Measurements from ENCODE around the gene CDH4. TPM values are rescaled to one million over a fixed set of nuclear protein-coding genes. Genes with fewer than 3 reads are reported as not detected.

CDH4 gene
- total and polyA plus RNA-seq, 12 donors: 0.04 to 0.25 (median 0.08) TPM; not detected in 5

GRCh38 chr20:61698598-61699494 lies 446.8 kb downstream of the CDH4 start:
- 82 to 83% methylated on average over 25 of the region's 25 CpGs for WGBS, 2 donors
- no peaks in the 10 kb centered on the region for H3K36me3 ChIP-seq
- peaks cover 0 to 16% (median 4%) of the 10 kb centered on the region in 7 donors for H3K27me3 ChIP-seq
- no peak overlapping the region for H3K4me3 ChIP-seq
- TF ChIP-seq, protein P1, sequence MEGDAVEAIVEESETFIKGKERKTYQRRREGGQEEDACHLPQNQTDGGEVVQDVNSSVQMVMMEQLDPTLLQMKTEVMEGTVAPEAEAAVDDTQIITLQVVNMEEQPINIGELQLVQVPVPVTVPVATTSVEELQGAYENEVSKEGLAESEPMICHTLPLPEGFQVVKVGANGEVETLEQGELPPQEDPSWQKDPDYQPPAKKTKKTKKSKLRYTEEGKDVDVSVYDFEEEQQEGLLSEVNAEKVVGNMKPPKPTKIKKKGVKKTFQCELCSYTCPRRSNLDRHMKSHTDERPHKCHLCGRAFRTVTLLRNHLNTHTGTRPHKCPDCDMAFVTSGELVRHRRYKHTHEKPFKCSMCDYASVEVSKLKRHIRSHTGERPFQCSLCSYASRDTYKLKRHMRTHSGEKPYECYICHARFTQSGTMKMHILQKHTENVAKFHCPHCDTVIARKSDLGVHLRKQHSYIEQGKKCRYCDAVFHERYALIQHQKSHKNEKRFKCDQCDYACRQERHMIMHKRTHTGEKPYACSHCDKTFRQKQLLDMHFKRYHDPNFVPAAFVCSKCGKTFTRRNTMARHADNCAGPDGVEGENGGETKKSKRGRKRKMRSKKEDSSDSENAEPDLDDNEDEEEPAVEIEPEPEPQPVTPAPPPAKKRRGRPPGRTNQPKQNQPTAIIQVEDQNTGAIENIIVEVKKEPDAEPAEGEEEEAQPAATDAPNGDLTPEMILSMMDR (IDR thresholded peaks at IDR 0.05): no peak
- intact Hi-C loops (cut with DNase I): loop anchor here in 1 of 10 donors (10.0 kb wide), 1 partner anchor 64 kb away; no protein-coding TSS in a partner anchor
- H3K27ac ChIP-seq: no peak overlapping the region
- ATAC-seq: peak in 1 of 8 donors; percentile 64
- H3K4me1 ChIP-seq: no peaks in the 10 kb centered on the region
- no peaks in the 10 kb centered on the region for H3K9me3 ChIP-seq
- no peak for DNase-seq

DNA sequence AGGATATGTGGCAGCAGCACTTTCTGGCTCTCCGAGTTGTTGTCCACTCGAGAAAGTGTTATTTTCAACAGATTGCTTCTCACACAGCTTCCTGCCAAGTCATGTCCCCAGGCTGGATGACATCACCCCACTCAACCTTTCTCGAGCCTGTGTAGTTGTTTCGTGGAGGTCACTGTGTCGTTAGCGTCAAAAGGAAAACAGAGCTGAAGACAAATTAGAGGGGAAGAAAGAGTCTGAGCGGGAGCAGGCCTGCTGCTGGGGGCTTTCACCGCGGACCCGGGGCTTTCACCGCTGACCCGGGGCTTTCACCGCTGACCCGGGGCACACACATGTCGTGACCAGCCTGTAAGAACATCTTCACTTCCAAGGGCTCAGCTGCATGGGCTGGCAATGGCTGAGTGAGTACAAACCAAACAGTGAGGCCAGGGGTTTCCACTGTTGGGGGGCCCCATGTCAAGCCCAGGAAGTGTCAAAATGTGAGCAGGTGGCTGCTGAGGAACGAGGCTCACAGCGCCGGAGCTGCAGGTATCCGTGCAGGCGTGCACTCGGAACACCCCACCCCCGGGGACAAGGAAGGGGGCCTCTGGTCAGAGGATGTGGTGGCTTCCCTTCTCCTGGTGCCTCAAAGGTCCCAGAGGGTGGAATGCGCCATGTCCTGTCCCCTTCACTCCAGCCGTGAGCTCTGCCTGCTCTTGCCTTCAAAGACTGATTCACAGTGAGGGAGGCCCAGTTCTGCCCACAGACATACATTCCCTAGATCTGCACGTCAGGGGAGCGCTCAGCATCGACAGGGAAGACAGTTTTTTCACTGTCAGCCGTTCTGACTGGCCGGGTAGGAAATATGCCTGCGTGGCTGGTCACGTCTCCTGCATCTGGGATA lies 447.7 kb downstream of the CDH4 start:
- no peak for DNase-seq
- TF ChIP-seq, protein P1 (IDR thresholded peaks at IDR 0.05): no peak
- peaks cover 0 to 15% (median 4%) of the 10 kb centered on the region in 7 donors for H3K27me3 ChIP-seq
- WGBS, 2 donors: 66% methylated on average over 31 of the region's 31 CpGs
- no peak overlapping the region for H3K27ac ChIP-seq
- peak in 5 of 8 donors; percentile 23 to 78 (median 63) for ATAC-seq
- no peaks in the 10 kb centered on the region for H3K4me1 ChIP-seq
- H3K36me3 ChIP-seq: no peaks in the 10 kb centered on the region
- intact Hi-C loops (cut with DNase I): loop anchor here in 1 of 10 donors (10.0 kb wide), 1 partner anchor 65 kb away; no protein-coding TSS in a partner anchor
- no peak overlapping the region for H3K4me3 ChIP-seq
- H3K9me3 ChIP-seq: no peaks in the 10 kb centered on the region

GRCh38 chr20:61700595-61701140 lies 448.6 kb downstream of the CDH4 start:
- DNase-seq: no peak
- Histone ChIP-seq H3K36me3 (no peaks in the 10 kb centered on the region), H3K27ac (no peak overlapping the region), H3K4me3 (no peak overlapping the region), H3K9me3 (no peaks in the 10 kb centered on the region), H3K27me3 (peaks cover 0 to 9% (median under 1%) of the 10 kb centered on the region in 7 donors), H3K4me1 (no peaks in the 10 kb centered on the region)
- no peak for ATAC-seq
- intact Hi-C loops (cut with DNase I): no loop called here
- TF ChIP-seq, protein P1 (IDR thresholded peaks at IDR 0.05): no peak
- 94 to 97% methylated on average over 24 of the region's 24 CpGs for WGBS, 2 donors

DNA sequence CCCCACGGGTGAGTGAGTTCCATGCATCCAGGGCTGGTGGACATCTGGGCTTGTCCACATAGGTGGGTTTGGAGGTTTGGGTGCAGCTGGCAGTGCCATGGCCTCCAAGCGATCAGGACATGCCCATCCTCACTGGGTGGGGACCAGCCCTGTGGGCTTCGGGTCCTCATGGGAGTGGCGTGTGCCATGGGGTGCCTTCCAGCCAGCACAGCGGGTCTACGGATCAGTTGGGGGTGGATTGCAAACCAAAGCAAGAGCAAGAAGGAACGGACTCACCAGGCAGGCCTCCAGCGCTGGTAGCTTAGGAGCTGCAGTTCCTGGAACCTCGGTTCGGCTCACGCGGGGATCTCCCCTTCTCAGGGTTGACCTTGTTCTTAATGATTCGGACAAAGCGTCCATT lies 449.3 kb downstream of the CDH4 start:
- 90 to 92% methylated on average over 14 of the region's 14 CpGs for WGBS, 2 donors
- intact Hi-C loops (cut with DNase I): no loop called here
- Histone ChIP-seq H3K27me3 (peaks cover 0 to 4% (median 0%) of the 10 kb centered on the region in 7 donors), H3K4me1 (no peaks in the 10 kb centered on the region), H3K36me3 (no peaks in the 10 kb centered on the region), H3K4me3 (no peak overlapping the region), H3K9me3 (no peaks in the 10 kb centered on the region), H3K27ac (no peak overlapping the region)
- no peak for DNase-seq
- no peak for ATAC-seq
- TF ChIP-seq, protein P1 (IDR thresholded peaks at IDR 0.05): no peak

Data from heart right ventricle (tissue), 16 donors.